ENCODE measurements around the gene KLK13.

The KLK13 gene

GRCh38 chr19:51091895-51092873, 27.3 kb upstream of the KLK13 start:
- no peak for DNase-seq (ENCODE audit: low read depth, low spot score)

DNA sequence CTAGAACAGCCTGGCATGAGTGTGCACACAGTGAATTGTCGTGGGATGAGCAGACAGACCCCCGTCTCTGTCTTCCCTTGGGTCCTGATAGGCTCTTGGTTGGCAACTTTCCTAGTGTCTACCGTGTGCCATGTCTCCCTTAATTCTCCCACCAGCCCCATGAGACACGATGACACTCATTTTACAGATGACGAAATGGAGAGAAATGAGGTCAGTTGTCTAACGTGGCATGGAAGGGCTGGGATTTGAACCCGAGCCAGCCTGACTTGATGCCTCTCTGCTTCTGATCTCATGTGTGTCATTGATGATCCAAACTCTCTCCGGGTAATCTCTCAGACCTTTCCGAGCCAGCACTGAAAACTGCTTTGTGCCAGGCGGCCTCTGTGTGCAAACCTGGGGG, 26.2 kb upstream of the KLK13 start:
- DNase-seq (ENCODE audit: low read depth, low spot score) = no peak

- no peak for DNase-seq (ENCODE audit: low read depth, low spot score)
Measured at GRCh38 chr19:51090471-51090870, 25.6 kb upstream of the KLK13 start.

DNA sequence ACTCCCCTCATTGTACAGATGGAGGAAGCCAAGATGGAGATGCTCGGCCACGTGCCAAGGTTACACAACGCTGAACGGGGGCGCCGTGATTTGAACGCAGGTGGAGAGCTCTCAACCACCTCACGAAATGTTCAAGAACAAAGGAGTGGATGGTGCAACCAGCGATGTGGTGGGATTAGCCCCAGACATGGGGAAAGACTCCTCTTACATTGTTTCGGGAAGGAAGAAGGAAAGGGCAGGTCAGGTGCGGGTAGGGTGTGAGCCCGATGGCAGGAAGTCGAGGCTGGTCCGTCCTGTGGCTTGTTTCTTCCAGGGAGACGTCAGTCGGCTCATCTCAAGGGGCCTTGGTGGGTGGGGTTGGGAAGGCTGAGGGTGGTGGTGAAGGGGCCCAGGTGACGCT, 24.9 kb upstream of the KLK13 start:
- no peak for DNase-seq (ENCODE audit: low read depth, low spot score)

DNA sequence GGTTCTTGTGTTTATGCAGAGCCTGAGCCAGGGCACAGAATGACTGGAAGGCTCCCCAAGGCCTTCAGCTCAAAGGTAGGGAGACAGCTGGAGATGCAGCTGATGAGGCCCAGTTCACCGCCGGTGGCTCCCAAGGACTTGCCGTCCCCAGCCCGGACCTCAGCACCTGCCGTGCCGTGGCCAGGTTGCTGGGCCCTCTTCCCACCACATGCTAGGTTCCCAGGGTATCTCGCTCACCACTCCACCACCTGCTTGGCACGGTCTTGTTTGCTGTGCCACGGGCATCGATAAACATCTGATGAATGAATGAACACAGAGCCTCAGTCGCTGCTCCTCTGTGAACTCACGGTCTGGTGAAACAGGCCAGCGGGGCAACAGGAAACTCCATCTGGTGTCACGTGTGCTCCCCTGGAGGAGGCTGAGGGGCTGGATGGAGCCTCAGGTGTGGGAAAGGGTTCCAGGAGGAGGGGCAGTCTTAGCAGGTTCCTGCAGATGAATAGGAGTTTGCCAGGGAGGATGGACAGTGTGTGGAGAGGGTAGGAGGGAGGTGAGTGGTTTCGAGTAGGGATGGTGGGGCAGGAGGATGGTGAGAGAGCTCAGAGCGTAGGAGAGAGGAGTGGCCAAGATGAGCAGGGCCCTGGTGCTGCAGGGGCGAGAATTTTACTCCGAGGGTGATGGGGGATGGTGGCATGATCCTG, 21.4 kb upstream of the KLK13 start:
- DNase-seq (ENCODE audit: low read depth, low spot score) = no peak

DNA sequence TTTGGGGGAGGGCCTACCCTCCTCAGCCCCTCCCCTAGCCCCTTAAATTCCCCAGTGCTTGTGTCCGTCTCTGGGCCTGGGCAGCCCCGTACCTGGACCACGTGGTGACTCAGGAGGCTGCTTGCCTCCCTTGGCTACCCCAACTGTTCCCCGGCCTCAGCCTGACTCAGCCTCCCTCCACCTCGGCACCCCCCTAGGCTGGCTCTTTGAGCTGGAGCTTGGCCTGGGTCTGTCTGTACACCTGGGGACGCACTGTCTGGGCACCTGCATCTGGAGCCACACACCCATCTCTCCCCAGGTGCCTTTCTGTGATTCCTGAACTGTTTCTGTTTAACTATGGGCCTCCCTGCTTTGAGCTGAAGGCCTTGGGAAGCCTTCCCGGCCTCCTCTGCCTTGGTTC, 19.6 kb upstream of the KLK13 start:
- no peak for DNase-seq (ENCODE audit: low read depth, low spot score)

GRCh38 chr19:51083783-51084182, 18.9 kb upstream of the KLK13 start:
- no peak for DNase-seq (ENCODE audit: low read depth, low spot score)

- no peak for DNase-seq (ENCODE audit: low read depth, low spot score)
Measured at GRCh38 chr19:51083181-51083580, 18.3 kb upstream of the KLK13 start.

GRCh38 chr19:51082611-51083010, 17.7 kb upstream of the KLK13 start, which contains the start of gene KLK14:
TSS of gene KLK14 (minus strand) at chr19:51082887. CDS start at chr19:51082614, 273 bp downstream.
- DNase-seq (ENCODE audit: low read depth, low spot score) = no peak

GRCh38 chr19:51081476-51081875, 16.6 kb upstream of the KLK13 start:
- DNase-seq (ENCODE audit: low read depth, low spot score) = no peak

GRCh38 chr19:51079481-51080110, 14.7 kb upstream of the KLK13 start:
- DNase-seq (ENCODE audit: low read depth, low spot score) = no peak

GRCh38 chr19:51078731-51079130, 13.8 kb upstream of the KLK13 start:
- no peak for DNase-seq (ENCODE audit: low read depth, low spot score)

- DNase-seq (ENCODE audit: low read depth, low spot score) = no peak
Measured at GRCh38 chr19:51078104-51078503, 13.2 kb upstream of the KLK13 start.

DNA sequence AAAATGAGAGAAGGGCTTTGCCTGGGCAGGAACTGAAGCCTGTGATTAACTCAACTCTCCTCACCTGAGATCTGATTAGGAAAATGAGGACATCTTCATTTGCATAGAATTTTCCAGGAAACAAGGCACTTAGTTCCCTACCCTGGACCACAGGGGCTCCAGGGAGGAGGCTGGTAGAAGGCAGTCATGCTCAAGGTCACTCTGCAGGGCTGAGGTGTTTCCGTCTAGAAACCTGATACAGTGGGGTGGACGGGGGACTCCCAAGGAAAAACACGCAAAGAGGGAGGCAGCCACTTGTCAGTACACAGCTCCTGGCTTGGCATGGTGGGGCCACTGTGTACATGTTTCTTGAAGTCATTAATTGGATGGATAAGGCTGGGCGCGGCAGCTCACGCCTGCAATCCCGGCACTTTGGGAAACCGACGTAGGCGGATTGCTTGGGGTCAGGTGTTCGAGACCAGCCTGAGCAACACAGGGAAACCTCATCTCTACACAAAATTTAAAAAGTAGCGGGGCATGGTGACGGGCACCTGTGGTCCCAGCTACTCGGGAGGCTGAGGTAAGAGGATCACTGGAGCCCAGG, 11.8 kb upstream of the KLK13 start:
- DNase-seq (ENCODE audit: low read depth, low spot score) = no peak

GRCh38 chr19:51075998-51076397, 11.1 kb upstream of the KLK13 start:
- no peak for DNase-seq (ENCODE audit: low read depth, low spot score)

- no peak for DNase-seq (ENCODE audit: low read depth, low spot score)
Measured at GRCh38 chr19:51071095-51071405, 6.2 kb upstream of the KLK13 start.

DNA sequence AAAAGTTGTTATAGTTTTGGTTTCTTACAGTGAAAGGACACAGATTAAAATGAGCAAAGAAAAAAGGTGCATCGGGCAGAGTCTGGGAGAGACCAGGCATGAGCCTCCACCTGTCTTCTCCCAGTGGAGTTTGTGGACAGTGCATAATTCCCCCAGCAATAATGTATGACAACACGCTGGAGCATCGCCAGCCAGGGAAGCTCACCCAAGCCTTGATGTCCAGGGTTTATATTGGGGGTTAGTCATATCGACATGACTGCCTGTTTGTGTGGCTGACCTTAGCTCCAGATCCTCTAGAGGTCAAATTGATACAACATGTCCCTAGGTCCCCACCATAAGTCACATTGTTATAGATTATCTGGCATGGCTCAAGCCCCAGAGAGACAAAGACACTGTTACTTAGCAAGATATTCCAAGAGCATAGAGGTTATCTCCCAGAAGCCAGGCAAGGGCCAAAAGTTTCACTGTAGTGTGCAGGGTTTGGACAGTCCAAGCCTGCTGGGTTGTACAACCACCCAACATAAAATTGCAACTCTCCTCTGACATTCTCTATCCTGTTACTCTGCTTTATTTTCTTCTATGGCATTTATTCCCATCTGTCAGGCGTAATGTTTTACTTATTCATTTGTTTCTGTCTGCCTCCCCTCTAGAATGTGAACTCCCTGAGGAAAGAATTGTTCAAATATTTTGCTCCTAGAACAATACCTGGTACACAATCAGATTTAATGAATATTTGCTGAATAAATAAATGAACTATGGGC, 5.6 kb upstream of the KLK13 start:
- DNase-seq (ENCODE audit: low read depth, low spot score) = no peak

DNA sequence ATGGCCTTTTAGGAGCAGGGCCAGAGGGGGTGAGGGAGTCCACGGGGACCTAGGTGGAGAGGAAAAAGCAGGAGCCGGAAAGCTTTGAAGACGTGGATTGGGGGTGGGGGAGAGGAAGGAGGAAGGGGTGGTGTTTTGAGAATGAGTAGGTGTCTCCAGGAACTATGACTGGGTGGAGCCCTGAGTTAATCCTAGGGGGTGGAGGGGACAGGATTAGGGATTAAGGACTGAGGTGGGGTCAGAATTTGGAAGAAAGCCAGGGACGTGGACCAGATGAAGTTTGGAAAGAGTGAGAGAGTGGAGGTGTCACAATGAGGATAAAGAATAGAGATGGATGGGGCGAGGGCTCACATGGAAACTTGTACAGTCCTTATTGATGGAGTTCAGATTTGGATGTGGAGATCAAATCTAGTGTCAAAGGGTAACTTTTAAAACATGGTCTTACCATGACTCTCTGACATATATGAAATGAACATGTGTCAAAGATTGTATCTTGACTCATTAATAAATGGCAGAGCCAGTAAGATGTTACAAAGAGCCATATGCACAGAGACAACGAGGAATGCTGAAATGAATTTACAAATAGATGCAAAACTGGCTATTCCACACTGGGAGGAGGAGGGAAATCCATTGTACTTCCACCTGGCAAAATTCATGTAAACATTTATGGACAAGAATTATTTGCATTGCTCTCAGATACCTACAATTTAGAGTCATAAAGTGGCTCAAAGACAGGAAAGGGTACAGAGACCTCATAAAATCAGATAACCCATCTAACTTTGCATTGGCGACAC, 1.7 kb upstream of the KLK13 start:
- no peak for DNase-seq (ENCODE audit: low read depth, low spot score)

- no peak for DNase-seq (ENCODE audit: low read depth, low spot score)
Measured at GRCh38 chr19:51065221-51065960, 499 bp upstream of the KLK13 start.

DNA sequence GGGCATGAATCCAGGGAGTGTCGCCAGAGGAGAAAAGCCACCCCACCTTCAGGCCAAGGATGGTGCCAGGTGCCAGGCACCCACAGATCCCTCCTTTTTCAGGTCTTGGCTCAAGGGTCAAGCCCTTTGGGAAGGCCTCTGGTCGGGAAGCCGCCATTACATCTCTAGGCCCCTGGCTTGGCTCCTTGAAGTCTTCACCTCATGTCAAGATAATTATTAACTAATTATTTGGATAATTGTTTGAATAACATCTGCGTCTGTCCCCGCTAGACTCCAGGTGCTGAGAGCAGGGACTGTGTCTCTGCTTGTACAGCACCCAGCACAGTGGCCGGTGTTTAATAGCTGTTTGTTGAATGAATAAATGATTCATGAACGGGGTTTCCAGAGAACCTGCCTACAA, 1.2 kb downstream of the KLK13 start:
- DNase-seq (ENCODE audit: low read depth, low spot score) = no peak
